GM19324 (cell line): ENCODE data around the gene MUC15.

Experiments
- ATAC-seq: cut with Tn5 transposase; IDR thresholded peaks from one replicate; pipeline ENCODE4 v1.9.1; 2021; ENCODE audit warnings: mild to moderate bottlenecking, moderate library complexity; ENCODE audit not compliant: unreplicated experiment, low FRiP score

MUC15 gene

DNA sequence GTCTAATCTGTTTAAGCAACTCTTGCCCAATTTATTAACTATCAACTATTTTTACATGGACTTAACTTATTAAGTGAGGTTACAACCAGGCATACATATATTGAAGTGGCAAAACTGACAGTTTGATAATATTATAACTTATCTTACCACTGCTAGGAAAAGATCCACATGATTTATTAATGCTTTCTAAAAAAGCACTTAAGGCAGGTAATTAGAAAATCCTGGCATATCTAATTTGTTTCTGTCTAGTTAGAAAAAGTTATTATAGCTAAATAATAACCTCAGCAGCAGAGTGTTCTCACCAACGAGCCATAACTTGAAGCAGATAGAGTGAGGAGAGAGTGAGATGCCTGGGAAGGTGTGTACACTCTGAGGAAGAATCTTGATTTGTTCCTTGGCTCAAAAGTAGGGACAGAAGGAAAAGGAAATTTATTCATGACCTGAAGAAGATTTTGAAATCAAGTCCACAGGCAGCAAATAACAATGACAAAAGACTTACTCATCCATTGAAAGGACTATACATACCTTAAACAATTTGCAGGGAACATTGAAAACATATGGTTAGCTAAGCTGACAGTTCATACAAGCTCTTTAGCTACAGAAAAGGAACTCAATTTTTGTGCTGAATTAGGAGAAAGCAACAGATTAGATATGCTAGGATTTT is 7.1 kb upstream of the MUC15 start:
- no peak for ATAC-seq

DNA sequence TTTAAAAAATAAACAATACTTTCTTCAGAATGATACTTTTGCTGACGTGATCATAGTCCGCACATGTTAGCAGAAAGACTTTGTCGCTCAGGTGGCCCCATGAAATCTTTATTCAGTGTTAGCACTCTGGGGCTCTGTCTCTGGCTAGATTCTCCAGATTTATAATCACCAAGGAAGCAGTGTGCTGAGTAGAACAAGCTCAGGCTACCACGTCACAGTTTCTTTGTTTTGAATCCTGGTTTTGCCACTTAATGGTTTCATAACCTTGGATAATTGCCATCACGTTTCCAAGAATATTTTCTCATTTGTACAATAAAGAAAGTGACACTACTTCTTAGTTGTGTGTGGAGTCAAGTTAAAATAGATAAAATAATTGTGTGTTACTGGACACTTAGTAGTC is 3.9 kb upstream of the MUC15 start:
- no peak for ATAC-seq

DNA sequence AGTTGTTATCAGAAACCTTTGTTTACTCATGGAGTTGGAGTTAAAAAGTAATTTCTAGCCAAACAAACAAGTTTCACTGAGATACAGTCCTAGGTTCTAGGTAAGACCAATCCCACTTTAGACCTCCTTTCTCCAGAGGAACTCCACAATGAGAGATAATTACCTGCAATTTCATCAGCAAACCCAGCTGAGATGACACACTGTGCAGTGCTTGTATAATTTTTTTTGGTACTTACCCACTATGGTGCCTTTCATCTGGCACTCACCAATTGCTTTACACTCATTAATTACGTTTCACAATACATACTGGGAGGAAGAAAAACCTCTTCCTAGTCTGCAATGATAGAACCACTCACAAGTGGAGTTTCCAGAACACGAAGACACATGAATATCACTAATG is 1.8 kb upstream of the MUC15 start:
- ATAC-seq: no peak

DNA sequence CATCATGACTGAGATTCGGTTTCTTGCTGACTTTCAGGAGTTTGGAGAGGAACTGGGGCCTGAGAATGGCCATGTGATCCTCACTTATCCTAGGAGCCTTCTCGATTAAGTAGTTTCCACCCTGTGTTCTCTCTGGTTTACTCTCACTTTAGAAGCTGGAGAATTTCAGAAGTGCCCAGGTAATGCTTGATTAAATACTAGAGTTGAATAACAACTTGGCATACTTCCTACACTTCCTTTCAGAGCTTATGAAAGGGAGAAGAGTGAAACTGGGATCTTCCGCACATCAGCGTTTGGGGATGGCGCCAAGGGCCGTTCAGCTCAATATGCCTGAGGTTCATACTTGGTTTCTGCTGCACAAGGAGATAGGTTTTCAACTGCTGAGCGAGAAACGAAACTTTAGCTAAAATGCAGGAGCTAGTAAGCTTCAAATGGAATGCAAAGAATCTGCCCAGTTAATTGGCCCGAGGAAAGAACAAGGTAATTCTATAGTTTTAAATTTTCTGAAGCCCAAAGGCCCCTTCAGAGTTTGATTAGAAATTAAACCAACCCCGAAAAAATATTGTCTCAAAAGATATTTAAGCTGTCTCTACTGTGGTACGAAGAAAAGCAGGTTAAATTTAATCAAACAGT is 823 bp upstream of the MUC15 start:
- no peak for ATAC-seq

DNA sequence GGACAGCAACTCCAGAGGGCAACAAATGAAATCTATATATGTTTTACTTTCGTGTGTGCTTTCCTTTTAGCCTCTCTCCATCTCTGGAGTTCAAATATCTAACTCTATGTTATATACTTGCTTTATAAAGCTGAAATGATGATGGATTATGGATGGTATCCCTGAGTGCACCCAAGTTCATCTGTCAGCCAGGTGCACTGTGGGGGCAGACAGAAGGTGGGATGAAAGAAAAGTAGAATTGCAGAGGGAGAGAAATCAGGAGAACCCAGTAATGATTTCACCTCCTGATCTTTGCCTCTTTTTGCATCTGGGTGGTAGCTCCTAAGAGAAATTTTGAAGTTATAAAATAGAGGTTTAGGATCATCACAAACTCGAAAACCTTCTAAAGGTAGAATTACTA is 2.4 kb downstream of the MUC15 start:
- ATAC-seq: no peak

DNA sequence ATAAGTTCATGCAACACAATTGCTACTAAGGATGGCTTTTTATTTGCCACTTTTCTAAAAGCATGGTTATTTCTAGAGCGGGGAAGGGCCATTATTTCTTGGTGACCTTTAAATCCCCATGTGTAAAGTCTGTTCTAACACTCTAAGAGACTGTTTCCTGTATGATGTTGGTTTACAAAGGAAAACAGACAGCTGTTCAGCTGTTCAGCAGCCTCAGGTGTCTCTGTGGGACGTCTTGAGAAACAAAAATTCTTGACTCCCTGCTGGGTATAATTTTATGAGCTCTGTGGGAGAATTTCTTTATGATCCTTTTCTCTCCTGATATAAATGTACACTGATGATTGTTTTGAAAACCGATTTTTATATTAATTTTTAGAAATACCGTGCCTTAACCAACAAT is 13.9 kb downstream of the MUC15 start:
- ATAC-seq: no peak

DNA sequence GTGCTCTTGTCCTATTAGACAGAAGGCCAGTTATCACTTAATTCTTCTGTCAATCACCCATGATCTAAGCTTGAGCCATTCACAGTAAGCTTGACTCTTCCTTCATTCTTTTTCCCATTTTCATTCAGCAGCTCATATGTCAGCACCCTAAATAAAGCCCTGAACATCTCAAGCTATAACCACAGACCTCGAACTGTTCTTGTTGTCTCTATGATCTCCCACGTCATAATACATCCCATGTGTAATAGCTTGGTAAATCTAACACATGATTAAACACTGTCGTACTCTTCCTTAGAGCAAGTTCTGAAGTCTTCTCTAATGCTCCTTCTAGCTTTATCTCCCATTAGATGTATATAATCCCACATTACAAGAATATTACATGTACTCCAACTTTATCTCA is 14.4 kb downstream of the MUC15 start:
- ATAC-seq: no peak

DNA sequence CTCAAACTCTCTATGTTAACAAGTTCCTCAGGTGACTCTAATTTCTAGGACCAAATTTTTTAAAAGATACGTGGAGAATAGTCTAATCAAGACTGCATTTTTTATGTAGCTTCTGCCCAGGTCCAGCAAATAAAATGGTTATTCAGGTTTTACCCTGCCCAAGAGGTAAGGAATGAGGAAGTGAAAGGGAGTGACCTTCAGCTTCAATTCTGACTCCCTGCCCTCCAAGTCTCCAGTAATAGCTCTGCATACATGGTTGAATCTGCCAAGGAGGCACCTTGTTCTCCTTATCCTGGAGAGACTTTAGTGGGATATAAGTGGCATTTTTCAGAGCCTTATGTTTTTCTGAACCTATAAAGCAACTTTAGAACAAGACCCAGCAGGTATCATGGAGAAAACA is 15.5 kb downstream of the MUC15 start:
- ATAC-seq: no peak

- no peak for ATAC-seq
Measured at GRCh38 chr11:26554455-26554854, 17.6 kb downstream of the MUC15 start.

DNA sequence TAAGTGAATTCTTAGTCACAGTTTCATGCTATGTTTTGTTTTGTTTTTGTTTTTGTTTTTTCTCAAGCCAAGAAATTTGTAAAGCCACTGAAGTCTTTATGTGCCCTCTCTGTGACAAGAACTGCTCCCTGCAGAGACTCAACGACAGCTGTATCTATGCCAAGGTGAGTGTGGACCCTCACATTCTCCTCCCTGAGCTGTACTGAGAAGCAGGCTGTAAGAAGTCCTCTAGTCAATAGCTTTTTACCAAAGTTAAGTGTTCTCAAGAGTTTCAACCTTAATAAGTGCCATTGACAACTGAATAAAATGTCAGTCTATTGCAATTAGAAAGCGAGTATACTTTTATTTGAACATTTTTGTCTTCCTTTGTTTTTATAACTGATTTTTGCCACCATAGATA is 18.9 kb downstream of the MUC15 start:
- no peak for ATAC-seq

- ATAC-seq: no peak
Measured at GRCh38 chr11:26551186-26551801, 20.8 kb downstream of the MUC15 start.

- ATAC-seq: no peak
Measured at GRCh38 chr11:26550022-26550421, 22.0 kb downstream of the MUC15 start.

- ATAC-seq: no peak
Measured at GRCh38 chr11:26549176-26549575, 22.9 kb downstream of the MUC15 start.

- no peak for ATAC-seq
Measured at GRCh38 chr11:26541870-26542269, 30.2 kb downstream of the MUC15 start.

- no peak for ATAC-seq
Measured at GRCh38 chr11:26539517-26539916, 32.5 kb downstream of the MUC15 start.

GRCh38 chr11:26537341-26537740 is 34.7 kb downstream of the MUC15 start:
- ATAC-seq: no peak

DNA sequence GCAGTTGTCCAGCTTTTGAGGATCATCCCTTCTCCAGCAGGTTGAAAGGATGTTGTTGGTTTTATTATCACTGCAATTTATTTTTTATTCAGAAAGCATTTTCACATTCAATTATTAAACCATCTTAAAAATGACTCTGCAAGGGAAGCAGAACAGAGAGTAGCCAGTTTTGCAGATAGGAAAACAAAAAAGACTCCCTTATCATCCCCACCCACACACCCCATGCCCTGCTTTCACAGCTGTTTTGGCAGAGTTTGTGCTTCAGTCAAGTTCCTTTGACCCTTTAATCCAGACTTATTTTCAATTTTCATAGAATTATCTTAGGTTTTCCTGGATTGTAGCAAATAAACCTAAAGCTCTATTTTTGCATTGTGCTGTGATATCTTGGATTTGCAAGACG is 44.4 kb downstream of the MUC15 start:
- no peak for ATAC-seq

GRCh38 chr11:26522912-26523610 is 49.0 kb downstream of the MUC15 start:
- no peak for ATAC-seq

- no peak for ATAC-seq
Measured at GRCh38 chr11:26519469-26519868, 52.6 kb downstream of the MUC15 start.

DNA sequence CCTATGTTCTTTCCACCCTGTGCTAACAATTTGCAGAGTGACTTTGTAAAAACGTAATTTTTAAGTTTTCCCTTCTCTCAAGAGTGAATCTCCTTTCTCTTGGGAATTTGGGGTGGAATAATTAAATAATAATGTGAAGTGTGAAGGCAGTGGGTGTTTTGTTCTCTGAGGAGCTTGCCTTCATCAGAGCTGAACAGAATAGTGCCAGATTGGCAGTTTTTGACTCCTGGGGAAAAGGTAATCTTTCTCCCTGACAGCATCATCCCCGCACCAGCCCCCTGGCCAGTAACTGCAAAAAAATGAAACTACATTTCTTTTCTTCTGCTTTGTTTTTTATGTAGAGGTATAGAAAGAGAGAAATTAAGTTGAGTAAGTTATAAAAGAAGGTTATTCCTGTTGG is 59.9 kb downstream of the MUC15 start:
- ATAC-seq: no peak

- no peak for ATAC-seq
Measured at GRCh38 chr11:26510756-26511155, 61.3 kb downstream of the MUC15 start.

DNA sequence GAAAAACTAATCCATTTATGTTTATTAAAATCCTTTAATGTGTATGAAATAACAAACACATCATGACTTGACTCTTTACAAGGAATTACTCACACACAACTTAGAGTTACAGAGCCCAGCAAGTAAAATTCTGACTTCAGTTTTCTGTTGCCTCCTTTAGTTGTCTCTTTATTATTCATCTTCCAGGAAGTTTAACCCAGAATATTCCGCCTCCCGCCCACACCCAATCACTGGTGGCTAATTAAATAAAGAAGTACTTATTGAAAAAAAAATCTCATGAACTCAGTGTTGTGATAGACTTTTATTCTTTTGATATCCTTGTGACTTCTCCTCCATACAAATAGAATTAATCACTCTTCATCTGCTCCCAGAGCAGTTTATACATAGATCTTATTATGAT is 61.9 kb downstream of the MUC15 start:
- ATAC-seq: no peak
